HepG2 (cell line): ENCODE measurements around the gene C1orf35.

Source experiments
- CBFB ChIP-seq: sonication (generic); formaldehyde crosslinking; IDR thresholded peaks from 2 replicates; pipeline ENCODE4 v1.4.0; 2020; ENCODE audit warnings: missing genetic modification reagents
- MTA1 ChIP-seq: sonication (generic); formaldehyde crosslinking; IDR thresholded peaks from 2 replicates; pipeline ENCODE4 v1.4.0; 2020; ENCODE audit warnings: missing genetic modification reagents, mild to moderate bottlenecking, borderline replicate concordance
- PHF20 ChIP-seq: sonication (generic); formaldehyde crosslinking; IDR thresholded peaks from 2 replicates; pipeline ENCODE4 v1.5.0; 2020; ENCODE audit warnings: mild to moderate bottlenecking, missing genetic modification reagents
- SALL1 ChIP-seq: sonication (generic); formaldehyde crosslinking; IDR thresholded peaks from 2 replicates; pipeline ENCODE4 v1.8.0; 2022; ENCODE audit warnings: mild to moderate bottlenecking, missing genetic modification reagents
- ZNF234 ChIP-seq: sonication (generic); formaldehyde crosslinking; conservative IDR thresholded peaks from 2 replicates; pipeline ENCODE4 v1.5.1; 2020; ENCODE audit warnings: mild to moderate bottlenecking, missing genetic modification reagents

- no peak for TF ChIP-seq SALL1 (CRISPR knock-in tag)
- TF ChIP-seq MTA1 (CRISPR knock-in tag) = no peak
- TF ChIP-seq CBFB (CRISPR knock-in tag) = no peak
- no peak for TF ChIP-seq ZNF234 (CRISPR knock-in tag)
- no peak for TF ChIP-seq PHF20
These were observed 40.9 kb downstream of the C1orf35 start for GRCh38 chr1:228062085-228062791.
